Measurements from ENCODE around the gene ARL14EP. TPM values are rescaled to one million over a fixed set of nuclear protein-coding genes. Genes with fewer than 3 reads are reported as not detected.

Gene ARL14EP
- total RNA-seq, 1 experiment from 2014 or later: 21.5 TPM

- no peaks in the 10 kb centered on the region for H3K36me3 Mint-ChIP-seq (ENCODE audit: insufficient read depth, unreplicated experiment)
- Histone ChIP-seq H3K9me3 (0 out of 2 replicates have a peak, but pooled peaks cover 4% of the 10 kb centered on the region), H3K36me3 (ENCODE audit: control insufficient read depth, insufficient read depth, low read length) (no peaks in the 10 kb centered on the region), H3K4me3 (ENCODE audit: low read depth, low read length) (no peak overlapping the region), H3K4me1 (no peaks in the 10 kb centered on the region), H3K27me3 (replicated peaks; ENCODE audit: control insufficient read depth, insufficient read depth, low read length) (no peaks in the 10 kb centered on the region)
- no peak overlapping the region for H3K27ac Mint-ChIP-seq (ENCODE audit: unreplicated experiment)
- POLR2A ChIA-PET: no interaction called here
- CTCF ChIA-PET: no interaction called here
- no TSS peak for BruUV-seq (replicated peaks)
- no peak for TF ChIP-seq CTCF (IDR thresholded peaks at IDR 0.05; ENCODE audit: insufficient read depth in 1 of 2, low read depth in 1 of 2, low read length in 1 of 2, severe bottlenecking in 1 of 2, unreplicated experiment in 1 of 2)
- DNase-seq: no peak
- no peaks in the 10 kb centered on the region for H3K27me3 Mint-ChIP-seq (ENCODE audit: insufficient read depth, unreplicated experiment)
- intact Hi-C loops (cut with micrococcal nuclease; ENCODE audit: unreplicated experiment): no loop called here
- H3K4me1 Mint-ChIP-seq (ENCODE audit: low read depth, unreplicated experiment): no peaks in the 10 kb centered on the region
- H3K4me3 Mint-ChIP-seq (ENCODE audit: unreplicated experiment): no peak overlapping the region
- H3K9me3 Mint-ChIP-seq (ENCODE audit: unreplicated experiment): no peaks in the 10 kb centered on the region
These were observed 41.2 kb upstream of the ARL14EP start for GRCh38 chr11:30281476-30282288.

- H3K4me1 Mint-ChIP-seq (ENCODE audit: low read depth, unreplicated experiment): no peaks in the 10 kb centered on the region
- Histone ChIP-seq H3K9me3 (0 out of 2 replicates have a peak, but pooled peaks cover 4% of the 10 kb centered on the region), H3K4me3 (ENCODE audit: low read depth, low read length) (no peak overlapping the region), H3K36me3 (ENCODE audit: control insufficient read depth, insufficient read depth, low read length) (no peaks in the 10 kb centered on the region), H3K27me3 (replicated peaks; ENCODE audit: control insufficient read depth, insufficient read depth, low read length) (no peaks in the 10 kb centered on the region), H3K4me1 (no peaks in the 10 kb centered on the region)
- ChIA-PET POLR2A (no interaction called here), CTCF (no interaction called here)
- H3K9me3 Mint-ChIP-seq (ENCODE audit: unreplicated experiment): no peaks in the 10 kb centered on the region
- BruUV-seq (replicated peaks): no TSS peak
- H3K27me3 Mint-ChIP-seq (ENCODE audit: insufficient read depth, unreplicated experiment): peaks cover 2% of the 10 kb centered on the region
- intact Hi-C loops (cut with micrococcal nuclease; ENCODE audit: unreplicated experiment): no loop called here
- no peaks in the 10 kb centered on the region for H3K36me3 Mint-ChIP-seq (ENCODE audit: insufficient read depth, unreplicated experiment)
- no peak for DNase-seq
- no peak overlapping the region for H3K4me3 Mint-ChIP-seq (ENCODE audit: unreplicated experiment)
- H3K27ac Mint-ChIP-seq (ENCODE audit: unreplicated experiment): no peak overlapping the region
- TF ChIP-seq CTCF (IDR thresholded peaks at IDR 0.05; ENCODE audit: insufficient read depth in 1 of 2, low read depth in 1 of 2, low read length in 1 of 2, severe bottlenecking in 1 of 2, unreplicated experiment in 1 of 2): no peak
These were observed 40.6 kb upstream of the ARL14EP start for GRCh38 chr11:30282289-30282631.

- Mint-ChIP-seq H3K36me3 (ENCODE audit: insufficient read depth, unreplicated experiment) (no peaks in the 10 kb centered on the region), H3K27me3 (ENCODE audit: insufficient read depth, unreplicated experiment) (peaks cover 6% of the 10 kb centered on the region), H3K9me3 (ENCODE audit: unreplicated experiment) (no peaks in the 10 kb centered on the region), H3K4me3 (ENCODE audit: unreplicated experiment) (no peak overlapping the region), H3K4me1 (ENCODE audit: low read depth, unreplicated experiment) (no peaks in the 10 kb centered on the region), H3K27ac (ENCODE audit: unreplicated experiment) (no peak overlapping the region)
- BruUV-seq (replicated peaks): no TSS peak
- Histone ChIP-seq H3K36me3 (ENCODE audit: control insufficient read depth, insufficient read depth, low read length) (no peaks in the 10 kb centered on the region), H3K9me3 (no peaks in the 10 kb centered on the region), H3K4me3 (ENCODE audit: low read depth, low read length) (no peak overlapping the region), H3K27me3 (replicated peaks; ENCODE audit: control insufficient read depth, insufficient read depth, low read length) (no peaks in the 10 kb centered on the region), H3K4me1 (no peaks in the 10 kb centered on the region)
- TF ChIP-seq CTCF (IDR thresholded peaks at IDR 0.05; ENCODE audit: insufficient read depth in 1 of 2, low read depth in 1 of 2, low read length in 1 of 2, severe bottlenecking in 1 of 2, unreplicated experiment in 1 of 2): no peak
- intact Hi-C loops (cut with micrococcal nuclease; ENCODE audit: unreplicated experiment): no loop called here
- ChIA-PET CTCF (no interaction called here), POLR2A (no interaction called here)
- DNase-seq: no peak
These were observed 38.1 kb upstream of the ARL14EP start for GRCh38 chr11:30284836-30285235.

Measured in Caco-2 (cell line).